Measurements from ENCODE around the gene NINJ2.

- TF ChIP-seq CTCF (IDR thresholded peaks at IDR 0.05): no peak
- no peak for TF ChIP-seq POLR2A (IDR thresholded peaks at IDR 0.05)
- no peak for TF ChIP-seq POLR2AphosphoS5 (IDR thresholded peaks at IDR 0.05)
- no peak for TF ChIP-seq EP300 (IDR thresholded peaks at IDR 0.05; ENCODE audit: low read depth)
Measured at GRCh38 chr12:700016-700415, 36.8 kb upstream of the NINJ2 start.
